Dermis microvascular lymphatic vessel endothelial cell (primary cell): ENCODE results near the gene LEFTY2. TPM values are rescaled to one million over a fixed set of nuclear protein-coding genes. Genes with fewer than 3 reads are reported as not detected.

Experiments
- total RNA-seq: library from RNA; depleted of rRNA; stranded (reverse); fragments of >200 nt; gene quantifications from 2 replicates; pipeline ENCODE4 v1.2.1, GENCODE V29; 2014

LEFTY2 gene
- total RNA-seq, 1 donor from 2014 or later: not detected

Other genes with a start within 250 kb of the LEFTY2 start
- gene SRP9, start 163.4 kb downstream of the LEFTY2 start, total RNA-seq: 170 and 199 TPM in 2 replicates
- 35.6 and 82.8 TPM in 2 replicates for gene EPHX1, start 131.1 kb downstream of the LEFTY2 start, total RNA-seq
- 3.6 and 6.4 TPM in 2 replicates for gene TMEM63A, start 58.8 kb downstream of the LEFTY2 start, total RNA-seq
- not detected in 2 replicates for gene LEFTY1, start 52.1 kb downstream of the LEFTY2 start, total RNA-seq
- 23.0 and 31.6 TPM in 2 replicates for gene PYCR2, start 17.0 kb downstream of the LEFTY2 start, total RNA-seq
- 19.4 and 28.6 TPM in 2 replicates for gene SDE2, start 58.1 kb upstream of the LEFTY2 start, total RNA-seq
- gene H3-3A, start 121.5 kb upstream of the LEFTY2 start, total RNA-seq: 183 and 315 TPM in 2 replicates
- 27.9 and 32.0 TPM in 2 replicates for gene ACBD3, start 245.5 kb upstream of the LEFTY2 start, total RNA-seq